Islet precursor cell (in vitro differentiated cells): ENCODE data around the gene RUNDC1.

Experiments used
- DNase-seq: peaks from one replicate; pipeline ENCODE4 v3.0.0-alpha.2; 2018

RUNDC1 gene

GRCh38 chr17:43020030-43020621 lies 39.8 kb downstream of the RUNDC1 start:
- DNase-seq, result peak; percentile 86

GRCh38 chr17:43020789-43021740 lies 40.7 kb downstream of the RUNDC1 start:
- DNase-seq, result peak; percentile 95

- DNase-seq, result peak; percentile 92
These were observed 41.6 kb downstream of the RUNDC1 start, which contains the start of gene VAT1 for GRCh38 chr17:43021741-43022512. Gene VAT1 (minus strand): TSS chr17:43022385. CDS start chr17:43022322, 63 bp downstream.

GRCh38 chr17:43024407-43025289 lies 44.3 kb downstream of the RUNDC1 start, which contains the start of gene RND2:
Gene RND2 (plus strand): TSS chr17:43025231. CDS start chr17:43025348, 117 bp downstream.
- peak; percentile 99 for DNase-seq

- no peak for DNase-seq
These were observed 44.9 kb downstream of the RUNDC1 start for GRCh38 chr17:43025290-43025657.

- no peak for DNase-seq
These were observed 45.6 kb downstream of the RUNDC1 start for GRCh38 chr17:43025766-43026537.

GRCh38 chr17:43026595-43026994 lies 46.2 kb downstream of the RUNDC1 start:
- DNase-seq, result no peak

- no peak for DNase-seq
These were observed 47.0 kb downstream of the RUNDC1 start for GRCh38 chr17:43027091-43028032.

- no peak for DNase-seq
These were observed 48.0 kb downstream of the RUNDC1 start for GRCh38 chr17:43028221-43028861.

- no peak for DNase-seq
These were observed 49.9 kb downstream of the RUNDC1 start for GRCh38 chr17:43030137-43030767.

- DNase-seq, result no peak
These were observed 51.3 kb downstream of the RUNDC1 start for GRCh38 chr17:43031666-43032065.

- DNase-seq, result peak; percentile 88
These were observed 53.9 kb downstream of the RUNDC1 start for GRCh38 chr17:43033948-43034881.

- no peak for DNase-seq
These were observed 54.5 kb downstream of the RUNDC1 start for GRCh38 chr17:43034894-43035293.

- no peak for DNase-seq
These were observed 59.3 kb downstream of the RUNDC1 start for GRCh38 chr17:43039646-43040045.

GRCh38 chr17:43040655-43041054 lies 60.3 kb downstream of the RUNDC1 start:
- DNase-seq, result no peak

- DNase-seq, result no peak
These were observed 61.8 kb downstream of the RUNDC1 start for GRCh38 chr17:43042025-43042628.
